Umbilical cord (tissue), 2 donors: ENCODE data around the gene MBD1. TPM values are rescaled to one million over a fixed set of nuclear protein-coding genes. Genes with fewer than 3 reads are reported as not detected.
"Not testable (repeated sequence)": the region's sequence is repeated elsewhere in the genome, so short reads cannot be mapped to it uniquely, and the experiment has no call there.

Experiments
- DNase-seq: peaks from one replicate; pipeline ENCODE4 v3.0.0-alpha.2; 2015; ENCODE audit warnings: low spot score
- total RNA-seq: library from RNA; depleted of rRNA; stranded (reverse); fragments of >200 nt; gene quantifications from one replicate; pipeline ENCODE4 v1.2.3, GENCODE V29; 2014; ENCODE audit warnings: low replicate concordance; ENCODE audit not compliant: insufficient read depth

The MBD1 gene
- total RNA-seq, 1 donor from 2014 or later: 34.9 TPM

- DNase-seq: peak; percentile 90
These were observed 16.5 kb upstream of the MBD1 start for GRCh38 chr18:50297621-50298442.

- no peak for DNase-seq
These were observed 11.7 kb upstream of the MBD1 start for GRCh38 chr18:50293039-50293438.

- DNase-seq: no peak
These were observed 7.8 kb upstream of the MBD1 start for GRCh38 chr18:50289108-50289443.

- not testable (repeated sequence) for DNase-seq
These were observed 7.2 kb upstream of the MBD1 start for GRCh38 chr18:50288348-50289107.

- DNase-seq: peak; percentile 100
These were observed 6.4 kb upstream of the MBD1 start, which contains the start of gene CXXC1 for GRCh38 chr18:50287441-50288347. TSS of gene CXXC1 (minus strand) at chr18:50287692. CDS start at chr18:50287589, 103 bp downstream.

- no peak for DNase-seq
These were observed 5.7 kb upstream of the MBD1 start for GRCh38 chr18:50287028-50287440.

- no peak for DNase-seq
These were observed 5.2 kb upstream of the MBD1 start for GRCh38 chr18:50286391-50287027.

GRCh38 chr18:50285631-50286321 lies 4.5 kb upstream of the MBD1 start:
- no peak for DNase-seq

GRCh38 chr18:50285071-50285470 lies 3.7 kb upstream of the MBD1 start:
- DNase-seq: no peak

GRCh38 chr18:50284255-50284885 lies 3.0 kb upstream of the MBD1 start:
- DNase-seq: no peak

GRCh38 chr18:50283469-50284209 lies 2.3 kb upstream of the MBD1 start:
- no peak for DNase-seq

GRCh38 chr18:50282521-50283335 lies 1.4 kb upstream of the MBD1 start:
- DNase-seq: no peak

GRCh38 chr18:50281972-50282520 lies 723 bp upstream of the MBD1 start:
- no peak for DNase-seq

GRCh38 chr18:50280707-50281294 lies 522 bp downstream of the MBD1 start:
- DNase-seq: no peak

- no peak for DNase-seq
These were observed 1.6 kb downstream of the MBD1 start for GRCh38 chr18:50279752-50280151.

GRCh38 chr18:50277942-50278341 lies 3.4 kb downstream of the MBD1 start:
- no peak for DNase-seq

GRCh38 chr18:50276452-50276851 lies 4.9 kb downstream of the MBD1 start:
- no peak for DNase-seq

GRCh38 chr18:50275503-50276036 lies 5.8 kb downstream of the MBD1 start:
- no peak for DNase-seq
